NCI-H446 (cell line): ENCODE measurements around the gene UBASH3B.
"Not testable (repeated sequence)": the region's sequence is repeated elsewhere in the genome, so short reads cannot be mapped to it uniquely, and the experiment has no call there.

ENCODE experiments used
- DNase-seq, 2 experiments: peaks; one replicate each; lab custom pipeline; 2025; lab: John Stamatoyannopoulos, UW

Gene UBASH3B

GRCh38 chr11:122813176-122813893 is 157.8 kb downstream of the UBASH3B start:
- DNase-seq, result no peak

- DNase-seq, result no peak
Observed at GRCh38 chr11:122813894-122814270, 158.4 kb downstream of the UBASH3B start.

GRCh38 chr11:122814401-122814800 is 158.9 kb downstream of the UBASH3B start:
- DNase-seq, result no peak

GRCh38 chr11:122815900-122816299 is 160.4 kb downstream of the UBASH3B start:
- no peak for DNase-seq

- DNase-seq, result no peak
Observed at GRCh38 chr11:122816761-122817520, 161.4 kb downstream of the UBASH3B start.

- DNase-seq, result no peak
Observed at GRCh38 chr11:122820158-122820557, 164.6 kb downstream of the UBASH3B start.

- DNase-seq, result no peak
Observed at GRCh38 chr11:122821169-122821568, 165.6 kb downstream of the UBASH3B start.

- DNase-seq, result no peak
Observed at GRCh38 chr11:122822241-122822640, 166.7 kb downstream of the UBASH3B start.

- no peak for DNase-seq
Observed at GRCh38 chr11:122823564-122823963, 168.0 kb downstream of the UBASH3B start.

GRCh38 chr11:122829371-122829770 is 173.8 kb downstream of the UBASH3B start:
- not testable (repeated sequence) for DNase-seq

GRCh38 chr11:122832297-122832696 is 176.8 kb downstream of the UBASH3B start:
- DNase-seq, result not testable (repeated sequence)

GRCh38 chr11:122832721-122833470 is 177.4 kb downstream of the UBASH3B start:
- DNase-seq, result no peak

- no peak for DNase-seq
Observed at GRCh38 chr11:122833846-122834464, 178.4 kb downstream of the UBASH3B start.

- DNase-seq, result no peak
Observed at GRCh38 chr11:122836916-122837315, 181.4 kb downstream of the UBASH3B start.

- DNase-seq, result no peak
Observed at GRCh38 chr11:122837528-122838346, 182.2 kb downstream of the UBASH3B start.

- DNase-seq, result no peak
Observed at GRCh38 chr11:122843281-122844141, 188.0 kb downstream of the UBASH3B start.

GRCh38 chr11:122847466-122847865 is 191.9 kb downstream of the UBASH3B start:
- DNase-seq, result no peak

GRCh38 chr11:122848186-122848585 is 192.7 kb downstream of the UBASH3B start:
- DNase-seq, result no peak

- no peak for DNase-seq
Observed at GRCh38 chr11:122850076-122850631, 194.6 kb downstream of the UBASH3B start.

GRCh38 chr11:122851366-122851966 is 195.9 kb downstream of the UBASH3B start:
- DNase-seq, result no peak
